H9 (cell line): ENCODE results near the gene TNPO3. TPM values are rescaled to one million over a fixed set of nuclear protein-coding genes. Genes with fewer than 3 reads are reported as not detected.

ENCODE experiments used
- DNase-seq: peaks from one replicate; pipeline ENCODE4 v3.0.0-alpha.2; 2017
- H2AFZ ChIP-seq: one replicate; pipeline ENCODE4 v1.6.1; 2013; ENCODE audit warnings: mild to moderate bottlenecking, low read length, control low read depth, moderate library complexity
- H2AK5ac ChIP-seq: 2 replicates; pipeline ENCODE4 v1.6.1; 2013; ENCODE audit warnings: low read length, control low read depth, mixed read lengths; ENCODE audit not compliant: insufficient read length
- H2BK120ac ChIP-seq: one replicate; pipeline ENCODE4 v1.6.1; 2013; ENCODE audit warnings: low read depth, mild to moderate bottlenecking, low read length, control low read depth, inconsistent platforms; ENCODE audit not compliant: poor library complexity, severe bottlenecking
- H2BK12ac ChIP-seq: 2 replicates; pipeline ENCODE4 v1.6.1; 2013; ENCODE audit warnings: low read length, control low read depth, mixed read lengths, low read depth; ENCODE audit not compliant: insufficient read length
- H2BK15ac ChIP-seq: 2 replicates; pipeline ENCODE4 v1.6.1; 2013; ENCODE audit warnings: low read depth, low read length, control low read depth
- H2BK20ac ChIP-seq: one replicate; pipeline ENCODE4 v1.6.1; 2013; ENCODE audit warnings: low read depth, mild to moderate bottlenecking, low read length, control low read depth, inconsistent platforms; ENCODE audit not compliant: poor library complexity, severe bottlenecking
- H2BK5ac ChIP-seq: 2 replicates; pipeline ENCODE4 v1.6.1; 2013; ENCODE audit warnings: low read length, control low read depth, mixed read lengths; ENCODE audit not compliant: insufficient read length
- H3K14ac ChIP-seq: 2 replicates; pipeline ENCODE4 v1.6.1; 2013; ENCODE audit warnings: low read length, control low read depth; ENCODE audit not compliant: insufficient read depth
- H3K18ac ChIP-seq: 2 replicates; pipeline ENCODE4 v1.6.1; 2013; ENCODE audit warnings: low read depth, mild to moderate bottlenecking, mixed read lengths, low read length, control low read depth; ENCODE audit not compliant: insufficient read length
- H3K23ac ChIP-seq: 2 replicates; pipeline ENCODE4 v1.6.1; 2013; ENCODE audit warnings: low read length, control low read depth, mixed read lengths, low read depth; ENCODE audit not compliant: insufficient read length
- H3K23me2 ChIP-seq: 2 replicates; pipeline ENCODE4 v1.6.1; 2013; ENCODE audit warnings: low read depth, mild to moderate bottlenecking, mixed read lengths, low read length, control low read depth; ENCODE audit not compliant: insufficient read length, poor library complexity, severe bottlenecking
- H3K27ac ChIP-seq: 2 replicates; pipeline ENCODE4 v1.5.1; 2013; ENCODE audit warnings: low read length, control low read depth, mixed read lengths, low read depth; ENCODE audit not compliant: insufficient read length
- H3K27me3 ChIP-seq: 2 replicates; pipeline ENCODE4 v1.6.1; 2013; ENCODE audit warnings: low read length, control low read depth, inconsistent platforms; ENCODE audit not compliant: insufficient read depth
- H3K4ac ChIP-seq: 2 replicates; pipeline ENCODE4 v1.6.1; 2013; ENCODE audit warnings: low read depth, mild to moderate bottlenecking, control low read depth, inconsistent platforms, low read length, moderate library complexity
- H3K4me1 ChIP-seq: 2 replicates; pipeline ENCODE4 v1.6.1; 2013; ENCODE audit warnings: low read length, control low read depth, inconsistent platforms; ENCODE audit not compliant: insufficient read depth
- H3K4me2 ChIP-seq: 2 replicates; pipeline ENCODE4 v1.6.1; 2013; ENCODE audit warnings: low read length, control low read depth, mixed read lengths; ENCODE audit not compliant: insufficient read length, insufficient read depth
- H3K56ac ChIP-seq: 2 replicates; pipeline ENCODE4 v1.6.1; 2013; ENCODE audit warnings: low read depth, mild to moderate bottlenecking, mixed read lengths, low read length, control low read depth; ENCODE audit not compliant: insufficient read length
- H3K79me1 ChIP-seq: 2 replicates; pipeline ENCODE4 v1.6.1; 2013; ENCODE audit warnings: low read depth, mild to moderate bottlenecking, moderate library complexity, low read length, control low read depth, inconsistent platforms; ENCODE audit not compliant: insufficient read depth, poor library complexity, severe bottlenecking
- H3K79me2 ChIP-seq: 2 replicates; pipeline ENCODE4 v1.6.1; 2013; ENCODE audit warnings: low read length, control low read depth, inconsistent platforms; ENCODE audit not compliant: insufficient read depth
- H3K9ac ChIP-seq: 2 replicates; pipeline ENCODE4 v1.6.1; 2013; ENCODE audit warnings: low read length, control low read depth, mixed read lengths; ENCODE audit not compliant: insufficient read length; ENCODE audit errors: extremely low read depth
- H3K9me3 ChIP-seq: one replicate; pipeline ENCODE4 v1.6.1; 2013; ENCODE audit warnings: low read depth, low read length, inconsistent platforms; ENCODE audit not compliant: control insufficient read depth
- H3T11ph ChIP-seq: one replicate; pipeline ENCODE4 v1.6.1; 2013; ENCODE audit warnings: mild to moderate bottlenecking, low read length, control low read depth, inconsistent platforms
- H4K20me1 ChIP-seq: one replicate; pipeline ENCODE4 v1.6.1; 2013; ENCODE audit not compliant: control insufficient read depth, insufficient read length, insufficient read depth
- H4K5ac ChIP-seq: 2 replicates; pipeline ENCODE4 v1.6.1; 2013; ENCODE audit warnings: low read depth, mild to moderate bottlenecking, mixed read lengths, low read length, control low read depth; ENCODE audit not compliant: insufficient read length
- H4K8ac ChIP-seq: replicated peaks from 2 replicates; pipeline ENCODE4 v1.6.1; 2013; ENCODE audit warnings: low read length, control low read depth, mixed read lengths, low read depth; ENCODE audit not compliant: insufficient read length
- H4K91ac ChIP-seq: 2 replicates; pipeline ENCODE4 v1.6.1; 2013; ENCODE audit warnings: low read depth, mild to moderate bottlenecking, moderate library complexity, mixed read lengths, low read length, control low read depth; ENCODE audit not compliant: insufficient read length
- H3K27ac Mint-ChIP-seq, 3 experiments: 2 replicates in 2 of 3; 3 replicates in 1 of 3; pipeline ENCODE4 v1.8.0; 2020 to 2021; ENCODE audit warnings: mixed read lengths in 3 of 3, mild to moderate bottlenecking in 1 of 3, moderate library complexity in 1 of 3
- H3K27me3 Mint-ChIP-seq: 2 replicates; pipeline ENCODE4 v1.8.0; 2021; ENCODE audit warnings: low read depth, mild to moderate bottlenecking, moderate library complexity, mixed read lengths
- H3K36me3 Mint-ChIP-seq, 3 experiments: 2 replicates in 2 of 3; 3 replicates in 1 of 3; pipeline ENCODE4 v1.8.0; 2020 to 2021; ENCODE audit warnings: low read depth in 3 of 3, mixed read lengths in 3 of 3; ENCODE audit not compliant: insufficient read depth in 1 of 3
- H3K4me1 Mint-ChIP-seq, 2 experiments: 2 replicates each; pipeline ENCODE4 v1.8.0; 2020; ENCODE audit warnings: mixed read lengths in 2 of 2
- H3K4me3 Mint-ChIP-seq, 2 experiments: 2 replicates in 1 of 2; 3 replicates in 1 of 2; pipeline ENCODE4 v1.8.0; 2020 to 2021; ENCODE audit warnings: mild to moderate bottlenecking in 2 of 2, mixed read lengths in 2 of 2, moderate library complexity in 1 of 2
- H3K9me3 Mint-ChIP-seq, 2 experiments: 2 replicates in 1 of 2; 3 replicates in 1 of 2; pipeline ENCODE4 v1.8.0; 2020; ENCODE audit warnings: mild to moderate bottlenecking in 2 of 2, mixed read lengths in 2 of 2, moderate library complexity in 1 of 2
- WGBS: extraction: QIAGEN DNeasy Blood & Tissue Kit; methylation state at CpG from one replicate; pipeline ENCODE4 v1.1.7; 2013; ENCODE audit warnings: missing lambda C conversion rate, low lambda C conversion rate, mixed read lengths; ENCODE audit not compliant: insufficient read length; ENCODE audit errors: extremely low coverage; 5-methylcytosine and 5-hydroxymethylcytosine counted together
- total RNA-seq: library from RNA; stranded (reverse); gene quantifications from 2 replicates; pipeline ENCODE4 v1.2.1, GENCODE V29; 2021
- TF ChIP-seq, protein P1 (sequence below): fragments of 200-600 bp; sonication (generic); conservative IDR thresholded peaks from 3 replicates; pipeline ENCODE4 v1.8.0; 2021; ENCODE audit warnings: antibody characterized with exemption, mild to moderate bottlenecking

Gene TNPO3
- total RNA-seq, 1 experiment from 2014 or later, result 90.1 TPM

DNA sequence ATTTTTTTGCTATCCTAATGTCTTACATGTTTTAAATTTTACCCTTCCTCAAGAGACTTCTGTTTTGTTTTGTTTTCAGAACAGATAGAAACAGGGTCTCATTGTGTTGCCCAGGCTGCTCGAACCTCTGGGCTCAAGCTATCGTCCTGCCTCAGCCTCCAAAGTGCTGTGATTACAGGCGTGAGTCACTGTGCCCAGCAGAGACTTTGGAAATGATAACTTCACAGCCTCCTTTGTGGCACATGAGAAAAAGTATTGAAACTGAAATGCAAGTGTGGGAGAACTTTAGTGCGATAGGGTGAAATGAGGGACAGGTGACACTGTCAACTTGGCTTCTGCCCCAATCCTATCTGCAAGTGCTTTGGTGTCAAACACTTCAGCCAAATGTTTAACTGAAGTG is 95.6 kb downstream of the TNPO3 start:
- Mint-ChIP-seq H3K27ac (no peak overlapping the region), H3K36me3 (peaks cover 25 to 77% (median 75%) of the 10 kb centered on the region in 3 experiments), H3K4me3 (no peak overlapping the region), H3K4me1 (peaks cover 14% of the 10 kb centered on the region in 2 experiments), H3K9me3 (no peaks in the 10 kb centered on the region), H3K27me3 (no peaks in the 10 kb centered on the region)
- H4K91ac ChIP-seq, result no peak overlapping the region
- H4K20me1 ChIP-seq, result no peaks in the 10 kb centered on the region
- no CpG with 5 or more reads among the region's 4 CpGs for WGBS
- H3K14ac ChIP-seq, result no peak overlapping the region
- H2BK5ac ChIP-seq, result no peak overlapping the region
- H3K4me1 ChIP-seq, result peaks cover 5% of the 10 kb centered on the region
- no peaks in the 10 kb centered on the region for H3K9me3 ChIP-seq
- H2AFZ ChIP-seq, result no peak overlapping the region
- no peak overlapping the region for H2AK5ac ChIP-seq
- no peak overlapping the region for H2BK12ac ChIP-seq
- no peaks in the 10 kb centered on the region for H3K23me2 ChIP-seq
- no peaks in the 10 kb centered on the region for H3K79me2 ChIP-seq
- no peak overlapping the region for H3K18ac ChIP-seq
- H4K8ac ChIP-seq, result no peak overlapping the region
- H2BK120ac ChIP-seq, result no peak overlapping the region
- no peaks in the 10 kb centered on the region for H3K79me1 ChIP-seq
- DNase-seq, result no peak
- H3K4ac ChIP-seq, result no peak overlapping the region
- no peak overlapping the region for H3K56ac ChIP-seq
- no peak overlapping the region for H3K4me2 ChIP-seq
- no peak overlapping the region for H3K23ac ChIP-seq
- no peaks in the 10 kb centered on the region for H3K27me3 ChIP-seq
- TF ChIP-seq, protein P1, sequence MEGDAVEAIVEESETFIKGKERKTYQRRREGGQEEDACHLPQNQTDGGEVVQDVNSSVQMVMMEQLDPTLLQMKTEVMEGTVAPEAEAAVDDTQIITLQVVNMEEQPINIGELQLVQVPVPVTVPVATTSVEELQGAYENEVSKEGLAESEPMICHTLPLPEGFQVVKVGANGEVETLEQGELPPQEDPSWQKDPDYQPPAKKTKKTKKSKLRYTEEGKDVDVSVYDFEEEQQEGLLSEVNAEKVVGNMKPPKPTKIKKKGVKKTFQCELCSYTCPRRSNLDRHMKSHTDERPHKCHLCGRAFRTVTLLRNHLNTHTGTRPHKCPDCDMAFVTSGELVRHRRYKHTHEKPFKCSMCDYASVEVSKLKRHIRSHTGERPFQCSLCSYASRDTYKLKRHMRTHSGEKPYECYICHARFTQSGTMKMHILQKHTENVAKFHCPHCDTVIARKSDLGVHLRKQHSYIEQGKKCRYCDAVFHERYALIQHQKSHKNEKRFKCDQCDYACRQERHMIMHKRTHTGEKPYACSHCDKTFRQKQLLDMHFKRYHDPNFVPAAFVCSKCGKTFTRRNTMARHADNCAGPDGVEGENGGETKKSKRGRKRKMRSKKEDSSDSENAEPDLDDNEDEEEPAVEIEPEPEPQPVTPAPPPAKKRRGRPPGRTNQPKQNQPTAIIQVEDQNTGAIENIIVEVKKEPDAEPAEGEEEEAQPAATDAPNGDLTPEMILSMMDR, result no peak
- no peak overlapping the region for H3K27ac ChIP-seq
- no peak overlapping the region for H2BK20ac ChIP-seq
- no peak overlapping the region for H3K9ac ChIP-seq
- H4K5ac ChIP-seq, result no peak overlapping the region
- no peak overlapping the region for H3T11ph ChIP-seq
- H2BK15ac ChIP-seq, result no peak overlapping the region
